ENCODE data around the gene EXOC3. TPM values are rescaled to one million over a fixed set of nuclear protein-coding genes. Genes with fewer than 3 reads are reported as not detected.
"Not testable (repeated sequence)": the region's sequence is repeated elsewhere in the genome, so short reads cannot be mapped to it uniquely, and the experiment has no call there.

Gene EXOC3
- total RNA-seq, 1 donor from 2014 or later, result 64.6 TPM

- peaks cover 36% of the 10 kb centered on the region for H3K4me1 Mint-ChIP-seq (ENCODE audit: unreplicated experiment)
- H3K27me3 Mint-ChIP-seq, result no peaks in the 10 kb centered on the region
- peaks cover 3% of the 10 kb centered on the region for H3K9me3 Mint-ChIP-seq
- no peaks in the 10 kb centered on the region for H3K36me3 Mint-ChIP-seq
- DNase-seq (ENCODE audit: extremely low spot score, unreplicated experiment), result no peak
- no peak overlapping the region for H3K4me3 Mint-ChIP-seq
- H3K27ac Mint-ChIP-seq, result no peak overlapping the region
- TF ChIP-seq CTCF (conservative IDR thresholded peaks at IDR 0.05), result no peak
Observed at GRCh38 chr5:410911-411517, 32.0 kb upstream of the EXOC3 start.

- no peak overlapping the region for H3K27ac Mint-ChIP-seq
Observed at GRCh38 chr5:411728-412127, 31.2 kb upstream of the EXOC3 start.

GRCh38 chr5:414991-415927 is 27.7 kb upstream of the EXOC3 start:
- not testable (repeated sequence) for H3K36me3 Mint-ChIP-seq; H3K27me3 Mint-ChIP-seq; DNase-seq (ENCODE audit: extremely low spot score, unreplicated experiment); H3K9me3 Mint-ChIP-seq
- Mint-ChIP-seq H3K4me1 (ENCODE audit: unreplicated experiment) (peaks cover 33% of the 10 kb centered on the region), H3K4me3 (peak overlapping the region; percentile 52), H3K27ac (peak overlapping the region; percentile 41)

More at GRCh38 chr5:411728-412127, 31.2 kb upstream of the EXOC3 start:
- H3K9me3 Mint-ChIP-seq, result peaks cover 3% of the 10 kb centered on the region
- no peaks in the 10 kb centered on the region for H3K36me3 Mint-ChIP-seq
- no peak for TF ChIP-seq CTCF (conservative IDR thresholded peaks at IDR 0.05)
- H3K27me3 Mint-ChIP-seq, result no peaks in the 10 kb centered on the region
- H3K4me1 Mint-ChIP-seq (ENCODE audit: unreplicated experiment), result peaks cover 32% of the 10 kb centered on the region
- H3K4me3 Mint-ChIP-seq, result no peak overlapping the region
- no peak for DNase-seq (ENCODE audit: extremely low spot score, unreplicated experiment)

- Mint-ChIP-seq H3K4me3 (peak overlapping the region; percentile 52), H3K9me3 (peaks cover 2% of the 10 kb centered on the region), H3K27ac (peak overlapping the region; percentile 41), H3K27me3 (no peaks in the 10 kb centered on the region), H3K4me1 (ENCODE audit: unreplicated experiment) (peaks cover 33% of the 10 kb centered on the region), H3K36me3 (no peaks in the 10 kb centered on the region)
- DNase-seq (ENCODE audit: extremely low spot score, unreplicated experiment), result no peak
- TF ChIP-seq CTCF (conservative IDR thresholded peaks at IDR 0.05), result no peak
Observed at GRCh38 chr5:415928-416635, 26.9 kb upstream of the EXOC3 start.

- H3K9me3 Mint-ChIP-seq, result no peaks in the 10 kb centered on the region
- no peak overlapping the region for H3K27ac Mint-ChIP-seq
- no peak overlapping the region for H3K4me3 Mint-ChIP-seq
- DNase-seq (ENCODE audit: extremely low spot score, unreplicated experiment), result no peak
- TF ChIP-seq CTCF (conservative IDR thresholded peaks at IDR 0.05), result no peak
- H3K36me3 Mint-ChIP-seq, result no peaks in the 10 kb centered on the region
- no peaks in the 10 kb centered on the region for H3K27me3 Mint-ChIP-seq
- peaks cover 33% of the 10 kb centered on the region for H3K4me1 Mint-ChIP-seq (ENCODE audit: unreplicated experiment)
Observed at GRCh38 chr5:416636-416960, 26.4 kb upstream of the EXOC3 start.
